HepG2 (cell line): Measurements from ENCODE around the gene CAMKV. TPM values are rescaled to one million over a fixed set of nuclear protein-coding genes. Genes with fewer than 3 reads are reported as not detected.

Experiments used
- ARID2 ChIP-seq: sonication (generic); formaldehyde crosslinking; IDR thresholded peaks from 2 replicates; pipeline ENCODE4 v1.8.1; 2022; ENCODE audit warnings: mild to moderate bottlenecking, missing genetic modification reagents, borderline replicate concordance
- CENPX ChIP-seq: sonication (generic); formaldehyde crosslinking; IDR thresholded peaks from 2 replicates; pipeline ENCODE4 v1.9.0; 2021; ENCODE audit warnings: mild to moderate bottlenecking, missing genetic modification reagents, moderate library complexity
- ELF4 ChIP-seq: sonication (generic); formaldehyde crosslinking; IDR thresholded peaks from 2 replicates; pipeline ENCODE4 v1.5.0; 2020; ENCODE audit warnings: missing genetic modification reagents, mild to moderate bottlenecking, moderate library complexity, borderline replicate concordance
- HNF4G ChIP-seq, 2 experiments: sonication (generic) in 1 of 2; formaldehyde crosslinking in 1 of 2; IDR thresholded peaks; 2 replicates each; pipeline versions ENCODE4 v1.4.0 to v1.6.1; 2011 to 2020; ENCODE audit warnings: borderline replicate concordance in 2 of 2, low read depth in 2 of 2, mild to moderate bottlenecking in 2 of 2, low read length in 1 of 2, missing genetic modification reagents in 1 of 2, moderate library complexity in 1 of 2
- JDP2 ChIP-seq: sonication (generic); formaldehyde crosslinking; IDR thresholded peaks from 2 replicates; pipeline ENCODE4 v1.8.1; 2022; ENCODE audit warnings: missing genetic modification reagents, borderline replicate concordance
- MAFG ChIP-seq: sonication (generic); formaldehyde crosslinking; IDR thresholded peaks from 2 replicates; pipeline ENCODE4 v1.5.1; 2020; ENCODE audit warnings: mild to moderate bottlenecking, missing genetic modification reagents
- MATR3 ChIP-seq: sonication (generic); formaldehyde crosslinking; IDR thresholded peaks from 2 replicates; pipeline ENCODE4 v1.4.0; 2020; ENCODE audit warnings: missing genetic modification reagents
- NCOA1 ChIP-seq: sonication (generic); formaldehyde crosslinking; IDR thresholded peaks from 2 replicates; pipeline ENCODE4 v1.9.0; 2021; ENCODE audit warnings: missing genetic modification reagents
- NFATC3 ChIP-seq: sonication (generic); formaldehyde crosslinking; IDR thresholded peaks from 2 replicates; pipeline ENCODE4 v1.5.1; 2020; ENCODE audit warnings: mild to moderate bottlenecking, missing genetic modification reagents
- NR1H2 ChIP-seq: sonication (generic); formaldehyde crosslinking; IDR thresholded peaks from 2 replicates; pipeline ENCODE4 v1.8.1; 2022; ENCODE audit warnings: low read depth, missing genetic modification reagents, borderline replicate concordance
- PAWR ChIP-seq: sonication (generic); formaldehyde crosslinking; IDR thresholded peaks from 2 replicates; pipeline ENCODE4 v1.4.0; 2020; ENCODE audit warnings: missing genetic modification reagents, mild to moderate bottlenecking, borderline replicate concordance
- RXRB ChIP-seq: IDR thresholded peaks from 2 replicates; pipeline ENCODE4 v1.6.1; 2016; ENCODE audit warnings: borderline replicate concordance, missing genetic modification reagents, missing compliant biosample characterization
- SRSF1 ChIP-seq: fragments of 200-400 bp; formaldehyde crosslinking; optimal IDR thresholded peaks from 2 replicates; pipeline ENCODE3; 2017; ENCODE audit warnings: mild to moderate bottlenecking, low read depth, low read length, moderate library complexity
- ZBTB3 ChIP-seq: sonication (generic); formaldehyde crosslinking; IDR thresholded peaks from 2 replicates; pipeline ENCODE4 v1.4.0; 2020; ENCODE audit warnings: low read depth, mild to moderate bottlenecking, moderate library complexity, missing genetic modification reagents, borderline replicate concordance
- ZNF205 ChIP-seq: IDR thresholded peaks from 2 replicates; pipeline ENCODE4 v1.6.1; 2018; ENCODE audit warnings: missing biosample characterization, missing genetic modification reagents
- ZNF326 ChIP-seq: sonication (generic); formaldehyde crosslinking; IDR thresholded peaks from 2 replicates; pipeline ENCODE4 v1.4.0; 2020; ENCODE audit warnings: missing genetic modification reagents, borderline replicate concordance
- ZNF354B ChIP-seq: sonication (generic); formaldehyde crosslinking; IDR thresholded peaks from 2 replicates; pipeline ENCODE4 v1.8.0; 2022; ENCODE audit warnings: mild to moderate bottlenecking, missing genetic modification reagents
- ZNF839 ChIP-seq: sonication (generic); formaldehyde crosslinking; IDR thresholded peaks from 2 replicates; pipeline ENCODE4 v1.4.0; 2020; ENCODE audit warnings: missing genetic modification reagents, mild to moderate bottlenecking, borderline replicate concordance
- polyA plus RNA-seq, 8 experiments: library from polyadenylated mRNA; depleted of rRNA in 3 of 8; stranded (reverse) in 7 of 8; unstranded in 1 of 8; fragments of >200 nt; fragmentation: Illumina TruSeq in 4 of 8; extraction: Trizol in 4 of 8; gene quantifications; 2 replicates each; pipeline versions ENCODE4 v1.2.1 to v1.2.3, GENCODE V29; 2011 to 2016; ENCODE audit warnings: low read depth in 4 of 8, missing spikeins in 1 of 8, mixed read lengths in 1 of 8; ENCODE audit not compliant: insufficient read depth in 1 of 8
- total RNA-seq, 5 experiments: library from RNA; depleted of rRNA; stranded (reverse); fragments of >200 nt; fragmentation: Illumina TruSeq; extraction: Trizol; gene quantifications; 2 replicates each; pipeline ENCODE4 v1.2.3, GENCODE V29; 2016; ENCODE audit warnings: low read depth in 1 of 5
- TF ChIP-seq, protein P1 (sequence below): sonication (generic); formaldehyde crosslinking; IDR thresholded peaks from 2 replicates; pipeline ENCODE4 v1.5.0; 2020; ENCODE audit warnings: mild to moderate bottlenecking, low read depth, missing genetic modification reagents, borderline replicate concordance
- TF ChIP-seq, protein P2 (sequence below): IDR thresholded peaks from 2 replicates; pipeline ENCODE4 v1.6.1; 2018; ENCODE audit warnings: missing genetic modification reagents, mild to moderate bottlenecking, missing compliant biosample characterization
- TF ChIP-seq, protein P3 (sequence below): IDR thresholded peaks from 2 replicates; pipeline ENCODE4 v1.4.0; 2020; ENCODE audit warnings: mild to moderate bottlenecking, missing genetic modification reagents
- TF ChIP-seq, protein P4 (sequence below): fragments of 450-650 bp; IDR thresholded peaks from 2 replicates; pipeline ENCODE4 v1.6.1; 2017
- TF ChIP-seq, protein P5 (sequence below): sonication (generic); formaldehyde crosslinking; IDR thresholded peaks from 2 replicates; pipeline ENCODE4 v1.8.0; 2022; ENCODE audit warnings: mild to moderate bottlenecking, missing genetic modification reagents, moderate library complexity

The CAMKV gene
- total and polyA plus RNA-seq, 2 of the 13 experiments (the other 11 are each of a cell fraction or from before 2014, with no cell fraction given), result 0.13 to 0.15 TPM

DNA sequence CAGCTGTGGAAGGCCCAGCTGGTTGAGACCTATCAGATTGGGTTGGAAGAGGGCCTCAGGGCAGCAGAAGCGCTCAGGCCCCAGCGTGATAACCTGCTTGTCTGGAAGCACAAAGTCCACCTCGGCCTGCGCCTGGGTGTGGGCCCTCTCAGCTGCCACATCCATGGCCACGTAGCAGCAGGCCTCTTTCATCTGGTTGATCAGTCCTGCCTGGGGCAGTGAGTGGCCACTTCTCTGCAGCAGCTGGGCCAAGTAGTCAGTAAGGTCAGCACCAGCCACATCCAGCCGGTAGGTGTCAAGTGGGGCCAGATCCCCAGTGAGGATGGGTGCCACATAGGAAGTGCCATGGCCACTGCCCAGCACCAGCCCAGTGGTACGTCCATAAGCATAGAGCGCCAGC is 3.9 kb upstream of the CAMKV start (continued):
- TF ChIP-seq NR1H2 (CRISPR knock-in tag), result no peak
- TF ChIP-seq ZBTB3 (CRISPR knock-in tag), result no peak
- no peak for TF ChIP-seq ARID2 (CRISPR knock-in tag)
- TF ChIP-seq JDP2, result no peak
- TF ChIP-seq ZNF326 (CRISPR knock-in tag), result no peak
- 0 out of 2 replicates have a peak, but pooled peaks have one; percentile 64 for TF ChIP-seq ZNF839 (CRISPR knock-in tag)
- peak; percentile 75; the same call in 1 of the 2 replicates for TF ChIP-seq HNF4G (IDR thresholded peaks at IDR 0.05; ENCODE audit: borderline replicate concordance, low read depth, low read length)
- peak; percentile 91 for TF ChIP-seq HNF4G (CRISPR knock-in tag; IDR thresholded peaks at IDR 0.05; ENCODE audit: borderline replicate concordance, low read depth)
- no peak for TF ChIP-seq SRSF1
- peak; percentile 42; the same call in 1 of the 2 replicates for TF ChIP-seq RXRB (CRISPR knock-in tag)
- TF ChIP-seq MAFG, result no peak
- TF ChIP-seq ZNF205 (CRISPR knock-in tag), result 0 out of 2 replicates have a peak, but pooled peaks have one; percentile 58
- TF ChIP-seq, protein P1, sequence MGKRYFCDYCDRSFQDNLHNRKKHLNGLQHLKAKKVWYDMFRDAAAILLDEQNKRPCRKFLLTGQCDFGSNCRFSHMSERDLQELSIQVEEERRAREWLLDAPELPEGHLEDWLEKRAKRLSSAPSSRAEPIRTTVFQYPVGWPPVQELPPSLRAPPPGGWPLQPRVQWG (CRISPR knock-in tag), result no peak
- no peak for TF ChIP-seq ELF4 (CRISPR knock-in tag)
- TF ChIP-seq, protein P2, sequence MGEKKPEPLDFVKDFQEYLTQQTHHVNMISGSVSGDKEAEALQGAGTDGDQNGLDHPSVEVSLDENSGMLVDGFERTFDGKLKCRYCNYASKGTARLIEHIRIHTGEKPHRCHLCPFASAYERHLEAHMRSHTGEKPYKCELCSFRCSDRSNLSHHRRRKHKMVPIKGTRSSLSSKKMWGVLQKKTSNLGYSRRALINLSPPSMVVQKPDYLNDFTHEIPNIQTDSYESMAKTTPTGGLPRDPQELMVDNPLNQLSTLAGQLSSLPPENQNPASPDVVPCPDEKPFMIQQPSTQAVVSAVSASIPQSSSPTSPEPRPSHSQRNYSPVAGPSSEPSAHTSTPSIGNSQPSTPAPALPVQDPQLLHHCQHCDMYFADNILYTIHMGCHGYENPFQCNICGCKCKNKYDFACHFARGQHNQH (CRISPR knock-in tag), result peak; percentile 78; the same call in 1 of the 2 replicates
- 0 out of 2 replicates have a peak, but pooled peaks have one; percentile 46 for TF ChIP-seq ZNF354B
- TF ChIP-seq CENPX (CRISPR knock-in tag), result no peak
- TF ChIP-seq, protein P3, sequence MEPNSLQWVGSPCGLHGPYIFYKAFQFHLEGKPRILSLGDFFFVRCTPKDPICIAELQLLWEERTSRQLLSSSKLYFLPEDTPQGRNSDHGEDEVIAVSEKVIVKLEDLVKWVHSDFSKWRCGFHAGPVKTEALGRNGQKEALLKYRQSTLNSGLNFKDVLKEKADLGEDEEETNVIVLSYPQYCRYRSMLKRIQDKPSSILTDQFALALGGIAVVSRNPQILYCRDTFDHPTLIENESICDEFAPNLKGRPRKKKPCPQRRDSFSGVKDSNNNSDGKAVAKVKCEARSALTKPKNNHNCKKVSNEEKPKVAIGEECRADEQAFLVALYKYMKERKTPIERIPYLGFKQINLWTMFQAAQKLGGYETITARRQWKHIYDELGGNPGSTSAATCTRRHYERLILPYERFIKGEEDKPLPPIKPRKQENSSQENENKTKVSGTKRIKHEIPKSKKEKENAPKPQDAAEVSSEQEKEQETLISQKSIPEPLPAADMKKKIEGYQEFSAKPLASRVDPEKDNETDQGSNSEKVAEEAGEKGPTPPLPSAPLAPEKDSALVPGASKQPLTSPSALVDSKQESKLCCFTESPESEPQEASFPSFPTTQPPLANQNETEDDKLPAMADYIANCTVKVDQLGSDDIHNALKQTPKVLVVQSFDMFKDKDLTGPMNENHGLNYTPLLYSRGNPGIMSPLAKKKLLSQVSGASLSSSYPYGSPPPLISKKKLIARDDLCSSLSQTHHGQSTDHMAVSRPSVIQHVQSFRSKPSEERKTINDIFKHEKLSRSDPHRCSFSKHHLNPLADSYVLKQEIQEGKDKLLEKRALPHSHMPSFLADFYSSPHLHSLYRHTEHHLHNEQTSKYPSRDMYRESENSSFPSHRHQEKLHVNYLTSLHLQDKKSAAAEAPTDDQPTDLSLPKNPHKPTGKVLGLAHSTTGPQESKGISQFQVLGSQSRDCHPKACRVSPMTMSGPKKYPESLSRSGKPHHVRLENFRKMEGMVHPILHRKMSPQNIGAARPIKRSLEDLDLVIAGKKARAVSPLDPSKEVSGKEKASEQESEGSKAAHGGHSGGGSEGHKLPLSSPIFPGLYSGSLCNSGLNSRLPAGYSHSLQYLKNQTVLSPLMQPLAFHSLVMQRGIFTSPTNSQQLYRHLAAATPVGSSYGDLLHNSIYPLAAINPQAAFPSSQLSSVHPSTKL (CRISPR knock-in tag), result peak; percentile 63; the same call in 1 of the 2 replicates
- no peak for TF ChIP-seq MATR3 (CRISPR knock-in tag)
- TF ChIP-seq NCOA1, result no peak
- no peak for TF ChIP-seq NFATC3
- TF ChIP-seq, protein P4, sequence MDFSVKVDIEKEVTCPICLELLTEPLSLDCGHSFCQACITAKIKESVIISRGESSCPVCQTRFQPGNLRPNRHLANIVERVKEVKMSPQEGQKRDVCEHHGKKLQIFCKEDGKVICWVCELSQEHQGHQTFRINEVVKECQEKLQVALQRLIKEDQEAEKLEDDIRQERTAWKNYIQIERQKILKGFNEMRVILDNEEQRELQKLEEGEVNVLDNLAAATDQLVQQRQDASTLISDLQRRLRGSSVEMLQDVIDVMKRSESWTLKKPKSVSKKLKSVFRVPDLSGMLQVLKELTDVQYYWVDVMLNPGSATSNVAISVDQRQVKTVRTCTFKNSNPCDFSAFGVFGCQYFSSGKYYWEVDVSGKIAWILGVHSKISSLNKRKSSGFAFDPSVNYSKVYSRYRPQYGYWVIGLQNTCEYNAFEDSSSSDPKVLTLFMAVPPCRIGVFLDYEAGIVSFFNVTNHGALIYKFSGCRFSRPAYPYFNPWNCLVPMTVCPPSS, result no peak
- TF ChIP-seq, protein P5, sequence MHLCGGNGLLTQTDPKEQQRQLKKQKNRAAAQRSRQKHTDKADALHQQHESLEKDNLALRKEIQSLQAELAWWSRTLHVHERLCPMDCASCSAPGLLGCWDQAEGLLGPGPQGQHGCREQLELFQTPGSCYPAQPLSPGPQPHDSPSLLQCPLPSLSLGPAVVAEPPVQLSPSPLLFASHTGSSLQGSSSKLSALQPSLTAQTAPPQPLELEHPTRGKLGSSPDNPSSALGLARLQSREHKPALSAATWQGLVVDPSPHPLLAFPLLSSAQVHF (CRISPR knock-in tag), result no peak
- TF ChIP-seq PAWR (CRISPR knock-in tag), result no peak
